H9 (cell line): ENCODE results near the gene NPBWR2. TPM values are rescaled to one million over a fixed set of nuclear protein-coding genes. Genes with fewer than 3 reads are reported as not detected.

Experiments used
- DNase-seq: peaks from one replicate; pipeline ENCODE4 v3.0.0-alpha.2; 2017
- H2AFZ ChIP-seq: one replicate; pipeline ENCODE4 v1.6.1; 2013; ENCODE audit warnings: mild to moderate bottlenecking, low read length, control low read depth, moderate library complexity
- H2AK5ac ChIP-seq: 2 replicates; pipeline ENCODE4 v1.6.1; 2013; ENCODE audit warnings: low read length, control low read depth, mixed read lengths; ENCODE audit not compliant: insufficient read length
- H2BK120ac ChIP-seq: one replicate; pipeline ENCODE4 v1.6.1; 2013; ENCODE audit warnings: low read depth, mild to moderate bottlenecking, low read length, control low read depth, inconsistent platforms; ENCODE audit not compliant: poor library complexity, severe bottlenecking
- H2BK12ac ChIP-seq: 2 replicates; pipeline ENCODE4 v1.6.1; 2013; ENCODE audit warnings: low read length, control low read depth, mixed read lengths, low read depth; ENCODE audit not compliant: insufficient read length
- H2BK15ac ChIP-seq: 2 replicates; pipeline ENCODE4 v1.6.1; 2013; ENCODE audit warnings: low read depth, low read length, control low read depth
- H2BK20ac ChIP-seq: one replicate; pipeline ENCODE4 v1.6.1; 2013; ENCODE audit warnings: low read depth, mild to moderate bottlenecking, low read length, control low read depth, inconsistent platforms; ENCODE audit not compliant: poor library complexity, severe bottlenecking
- H2BK5ac ChIP-seq: 2 replicates; pipeline ENCODE4 v1.6.1; 2013; ENCODE audit warnings: low read length, control low read depth, mixed read lengths; ENCODE audit not compliant: insufficient read length
- H3K14ac ChIP-seq: 2 replicates; pipeline ENCODE4 v1.6.1; 2013; ENCODE audit warnings: low read length, control low read depth; ENCODE audit not compliant: insufficient read depth
- H3K18ac ChIP-seq: 2 replicates; pipeline ENCODE4 v1.6.1; 2013; ENCODE audit warnings: low read depth, mild to moderate bottlenecking, mixed read lengths, low read length, control low read depth; ENCODE audit not compliant: insufficient read length
- H3K23ac ChIP-seq: 2 replicates; pipeline ENCODE4 v1.6.1; 2013; ENCODE audit warnings: low read length, control low read depth, mixed read lengths, low read depth; ENCODE audit not compliant: insufficient read length
- H3K23me2 ChIP-seq: 2 replicates; pipeline ENCODE4 v1.6.1; 2013; ENCODE audit warnings: low read depth, mild to moderate bottlenecking, mixed read lengths, low read length, control low read depth; ENCODE audit not compliant: insufficient read length, poor library complexity, severe bottlenecking
- H3K27ac ChIP-seq: 2 replicates; pipeline ENCODE4 v1.5.1; 2013; ENCODE audit warnings: low read length, control low read depth, mixed read lengths, low read depth; ENCODE audit not compliant: insufficient read length
- H3K27me3 ChIP-seq: 2 replicates; pipeline ENCODE4 v1.6.1; 2013; ENCODE audit warnings: low read length, control low read depth, inconsistent platforms; ENCODE audit not compliant: insufficient read depth
- H3K4ac ChIP-seq: 2 replicates; pipeline ENCODE4 v1.6.1; 2013; ENCODE audit warnings: low read depth, mild to moderate bottlenecking, control low read depth, inconsistent platforms, low read length, moderate library complexity
- H3K4me1 ChIP-seq: 2 replicates; pipeline ENCODE4 v1.6.1; 2013; ENCODE audit warnings: low read length, control low read depth, inconsistent platforms; ENCODE audit not compliant: insufficient read depth
- H3K4me2 ChIP-seq: 2 replicates; pipeline ENCODE4 v1.6.1; 2013; ENCODE audit warnings: low read length, control low read depth, mixed read lengths; ENCODE audit not compliant: insufficient read length, insufficient read depth
- H3K56ac ChIP-seq: 2 replicates; pipeline ENCODE4 v1.6.1; 2013; ENCODE audit warnings: low read depth, mild to moderate bottlenecking, mixed read lengths, low read length, control low read depth; ENCODE audit not compliant: insufficient read length
- H3K79me1 ChIP-seq: 2 replicates; pipeline ENCODE4 v1.6.1; 2013; ENCODE audit warnings: low read depth, mild to moderate bottlenecking, moderate library complexity, low read length, control low read depth, inconsistent platforms; ENCODE audit not compliant: insufficient read depth, poor library complexity, severe bottlenecking
- H3K79me2 ChIP-seq: 2 replicates; pipeline ENCODE4 v1.6.1; 2013; ENCODE audit warnings: low read length, control low read depth, inconsistent platforms; ENCODE audit not compliant: insufficient read depth
- H3K9ac ChIP-seq: 2 replicates; pipeline ENCODE4 v1.6.1; 2013; ENCODE audit warnings: low read length, control low read depth, mixed read lengths; ENCODE audit not compliant: insufficient read length; ENCODE audit errors: extremely low read depth
- H3K9me3 ChIP-seq: one replicate; pipeline ENCODE4 v1.6.1; 2013; ENCODE audit warnings: low read depth, low read length, inconsistent platforms; ENCODE audit not compliant: control insufficient read depth
- H3T11ph ChIP-seq: one replicate; pipeline ENCODE4 v1.6.1; 2013; ENCODE audit warnings: mild to moderate bottlenecking, low read length, control low read depth, inconsistent platforms
- H4K20me1 ChIP-seq: one replicate; pipeline ENCODE4 v1.6.1; 2013; ENCODE audit not compliant: control insufficient read depth, insufficient read length, insufficient read depth
- H4K5ac ChIP-seq: 2 replicates; pipeline ENCODE4 v1.6.1; 2013; ENCODE audit warnings: low read depth, mild to moderate bottlenecking, mixed read lengths, low read length, control low read depth; ENCODE audit not compliant: insufficient read length
- H4K8ac ChIP-seq: replicated peaks from 2 replicates; pipeline ENCODE4 v1.6.1; 2013; ENCODE audit warnings: low read length, control low read depth, mixed read lengths, low read depth; ENCODE audit not compliant: insufficient read length
- H4K91ac ChIP-seq: 2 replicates; pipeline ENCODE4 v1.6.1; 2013; ENCODE audit warnings: low read depth, mild to moderate bottlenecking, moderate library complexity, mixed read lengths, low read length, control low read depth; ENCODE audit not compliant: insufficient read length
- H3K27ac Mint-ChIP-seq, 3 experiments: 2 replicates in 2 of 3; 3 replicates in 1 of 3; pipeline ENCODE4 v1.8.0; 2020 to 2021; ENCODE audit warnings: mixed read lengths in 3 of 3, mild to moderate bottlenecking in 1 of 3, moderate library complexity in 1 of 3
- H3K27me3 Mint-ChIP-seq: 2 replicates; pipeline ENCODE4 v1.8.0; 2021; ENCODE audit warnings: low read depth, mild to moderate bottlenecking, moderate library complexity, mixed read lengths
- H3K36me3 Mint-ChIP-seq, 3 experiments: 2 replicates in 2 of 3; 3 replicates in 1 of 3; pipeline ENCODE4 v1.8.0; 2020 to 2021; ENCODE audit warnings: low read depth in 3 of 3, mixed read lengths in 3 of 3; ENCODE audit not compliant: insufficient read depth in 1 of 3
- H3K4me1 Mint-ChIP-seq, 2 experiments: 2 replicates each; pipeline ENCODE4 v1.8.0; 2020; ENCODE audit warnings: mixed read lengths in 2 of 2
- H3K4me3 Mint-ChIP-seq, 2 experiments: 2 replicates in 1 of 2; 3 replicates in 1 of 2; pipeline ENCODE4 v1.8.0; 2020 to 2021; ENCODE audit warnings: mild to moderate bottlenecking in 2 of 2, mixed read lengths in 2 of 2, moderate library complexity in 1 of 2
- H3K9me3 Mint-ChIP-seq, 2 experiments: 2 replicates in 1 of 2; 3 replicates in 1 of 2; pipeline ENCODE4 v1.8.0; 2020; ENCODE audit warnings: mild to moderate bottlenecking in 2 of 2, mixed read lengths in 2 of 2, moderate library complexity in 1 of 2
- CTCF ChIP-seq: fragments of 200-600 bp; sonication (generic); conservative IDR thresholded peaks from 3 replicates; pipeline ENCODE4 v1.8.0; 2021; ENCODE audit warnings: antibody characterized with exemption, mild to moderate bottlenecking
- WGBS: extraction: QIAGEN DNeasy Blood & Tissue Kit; methylation state at CpG from one replicate; pipeline ENCODE4 v1.1.7; 2013; ENCODE audit warnings: missing lambda C conversion rate, low lambda C conversion rate, mixed read lengths; ENCODE audit not compliant: insufficient read length; ENCODE audit errors: extremely low coverage; 5-methylcytosine and 5-hydroxymethylcytosine counted together
- total RNA-seq: library from RNA; stranded (reverse); gene quantifications from 2 replicates; pipeline ENCODE4 v1.2.1, GENCODE V29; 2021

Gene NPBWR2
- total RNA-seq, 1 experiment from 2014 or later, result not detected

GRCh38 chr20:64105846-64106434 is 1.4 kb downstream of the NPBWR2 start:
- H3K27ac Mint-ChIP-seq, result peak overlapping the region in 1 of 3 experiments; percentile 27; a peak in 1 of 7 replicates
- Histone ChIP-seq H2BK120ac (no peak overlapping the region), H3K56ac (no peak overlapping the region), H4K8ac (no peak overlapping the region), H3K79me1 (no peaks in the 10 kb centered on the region), H3K4me1 (no peaks in the 10 kb centered on the region), H3K4ac (no peak overlapping the region), H3K27ac (no peak overlapping the region), H2AK5ac (no peak overlapping the region), H4K91ac (no peak overlapping the region), H3K18ac (no peak overlapping the region), H2BK12ac (no peak overlapping the region), H4K20me1 (no peaks in the 10 kb centered on the region), H4K5ac (no peak overlapping the region), H3K9ac (no peak overlapping the region), H3K23ac (no peak overlapping the region), H2BK5ac (no peak overlapping the region), H3T11ph (no peak overlapping the region), H2BK20ac (no peak overlapping the region), H3K14ac (no peak overlapping the region), H3K23me2 (no peaks in the 10 kb centered on the region), H3K79me2 (no peaks in the 10 kb centered on the region), H3K27me3 (peaks cover 3% of the 10 kb centered on the region; the same call in 1 of the 2 replicates), H3K9me3 (no peaks in the 10 kb centered on the region), H2AFZ (no peak overlapping the region), H3K4me2 (no peak overlapping the region), H2BK15ac (no peak overlapping the region)
- peaks cover 9 to 14% of the 10 kb centered on the region in 2 experiments; a peak in 3 of 4 replicates for H3K4me1 Mint-ChIP-seq
- no peak for DNase-seq
- no peaks in the 10 kb centered on the region for H3K36me3 Mint-ChIP-seq
- whole genome bisulfite sequencing, result no CpG with 5 or more reads among the region's 39 CpGs
- no peak for TF ChIP-seq CTCF
- no peak overlapping the region for H3K4me3 Mint-ChIP-seq
- H3K9me3 Mint-ChIP-seq, result no peaks in the 10 kb centered on the region
- H3K27me3 Mint-ChIP-seq, result peaks cover 35% of the 10 kb centered on the region
